ENCODE data around the gene RAB34.

DNA sequence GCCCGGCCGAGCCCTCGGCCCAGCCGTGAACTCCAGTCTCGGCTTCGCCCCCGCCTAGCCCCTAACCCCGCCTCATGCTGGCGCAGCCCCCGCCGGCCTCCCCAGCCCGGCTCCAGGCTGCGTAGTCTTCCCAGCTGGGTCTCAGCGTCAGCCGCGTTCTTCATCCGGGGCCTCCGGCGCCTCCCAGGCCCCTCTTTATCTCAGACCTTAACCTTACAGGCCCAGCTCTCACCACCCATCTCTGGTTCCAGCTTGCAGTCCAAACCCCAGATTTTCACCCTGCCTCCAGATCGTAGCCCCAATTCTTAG is 6.0 kb downstream of the RAB34 start, which contains the start of gene PROCA1:
- TF ChIP-seq CTCF (IDR thresholded peaks at IDR 0.05; ENCODE audit: insufficient read depth, low read depth, low read length) (no peak), EZH2 (IDR thresholded peaks at IDR 0.05; ENCODE audit: insufficient read depth, low read length) (no peak)
